Caco-2 (cell line): ENCODE data around the gene VPS33A. TPM values are rescaled to one million over a fixed set of nuclear protein-coding genes. Genes with fewer than 3 reads are reported as not detected.
A peak's percentile ranks its signal among the peaks of the same experiment; 100 is the strongest.
"Not testable (repeated sequence)": the region's sequence is repeated elsewhere in the genome, so short reads cannot be mapped to it uniquely, and the experiment has no call there.

Experiments used
- BruUV-seq: library from RNA; stranded (reverse); fragments of 400-500 nt; replicated peaks from 2 replicates; lab custom pipeline; 2021; lab: Mats Ljungman, UMichigan
- CTCF ChIA-PET: fragments of 300-600 bp; sonication (Branson Sonifier 250); formaldehyde crosslinking; loops from one replicate; lab custom pipeline; 2022; ENCODE audit warnings: antibody characterized with exemption; lab: Charles Lee
- POLR2A ChIA-PET: fragments of 300-600 bp; sonication (Branson Sonifier 250); formaldehyde crosslinking; loops from one replicate; lab custom pipeline; 2022; ENCODE audit warnings: antibody characterized with exemption; lab: Charles Lee
- DNase-seq, 2 experiments: peaks; one replicate each; pipeline versions ENCODE4 v3.0.0 to v3.0.0-alpha.2; 2020 to 2022
- H3K27me3 ChIP-seq: replicated peaks from 2 replicates; pipeline ENCODE4 v1.6.0; 2011; ENCODE audit warnings: low read length; ENCODE audit not compliant: control insufficient read depth, insufficient read depth
- H3K36me3 ChIP-seq: 2 replicates; pipeline ENCODE4 v1.5.1; 2011; ENCODE audit warnings: low read length; ENCODE audit not compliant: control insufficient read depth, insufficient read depth
- H3K4me1 ChIP-seq: fragments of 250-450 bp; sonication (Bioruptor Pico); 2 replicates; pipeline ENCODE4 v1.5.1; 2020; ENCODE audit warnings: mild to moderate bottlenecking
- H3K4me3 ChIP-seq: 2 replicates; pipeline ENCODE4 v1.5.1; 2011; ENCODE audit warnings: low read depth, mild to moderate bottlenecking, control low read depth, low read length
- H3K9me3 ChIP-seq: fragments of 250-450 bp; sonication (Bioruptor Pico); 2 replicates; pipeline ENCODE4 v1.5.1; 2020; ENCODE audit warnings: mild to moderate bottlenecking, moderate library complexity
- H3K27ac Mint-ChIP-seq: one replicate; pipeline ENCODE4 v1.8.0; 2022; ENCODE audit warnings: mixed read lengths; ENCODE audit not compliant: unreplicated experiment
- H3K27me3 Mint-ChIP-seq: one replicate; pipeline ENCODE4 v1.8.0; 2022; ENCODE audit warnings: mixed read lengths; ENCODE audit not compliant: insufficient read depth, unreplicated experiment
- H3K36me3 Mint-ChIP-seq: one replicate; pipeline ENCODE4 v1.8.0; 2022; ENCODE audit warnings: mild to moderate bottlenecking, mixed read lengths; ENCODE audit not compliant: insufficient read depth, unreplicated experiment
- H3K4me1 Mint-ChIP-seq: one replicate; pipeline ENCODE4 v1.8.0; 2022; ENCODE audit warnings: low read depth, mixed read lengths; ENCODE audit not compliant: unreplicated experiment
- H3K4me3 Mint-ChIP-seq: one replicate; pipeline ENCODE4 v1.8.0; 2022; ENCODE audit warnings: mild to moderate bottlenecking, moderate library complexity, mixed read lengths; ENCODE audit not compliant: unreplicated experiment
- H3K9me3 Mint-ChIP-seq: one replicate; pipeline ENCODE4 v1.8.0; 2022; ENCODE audit warnings: mixed read lengths; ENCODE audit not compliant: unreplicated experiment
- CTCF ChIP-seq, 2 experiments: fragments of 200-600 bp in 1 of 2; IDR thresholded peaks; 1 replicate in 1 of 2; 2 replicates in 1 of 2; pipeline versions ENCODE4 v1.5.1 to v1.8.0; 2011 to 2022; ENCODE audit warnings: antibody characterized with exemption in 1 of 2, control low read depth in 1 of 2, inconsistent platforms in 1 of 2, low read depth in 1 of 2, low read length in 1 of 2, mild to moderate bottlenecking in 1 of 2, moderate library complexity in 1 of 2; ENCODE audit not compliant: insufficient read depth in 1 of 2, severe bottlenecking in 1 of 2, unreplicated experiment in 1 of 2
- intact Hi-C: fragments of 100-400 bp; cut with micrococcal nuclease; formaldehyde crosslinking; loops from one replicate; pipeline ENCODE4 v1.10.0; 2022; ENCODE audit not compliant: unreplicated experiment
- total RNA-seq: library from RNA; stranded (reverse); gene quantifications from 2 replicates; pipeline ENCODE4 v1.2.3, GENCODE V29; 2022

VPS33A gene
- total RNA-seq, 1 experiment from 2014 or later, result 36.5 TPM

- Mint-ChIP-seq H3K4me1 (no peaks in the 10 kb centered on the region), H3K36me3 (peaks cover 40% of the 10 kb centered on the region), H3K27me3 (no peaks in the 10 kb centered on the region), H3K9me3 (no peaks in the 10 kb centered on the region), H3K4me3 (peak overlapping the region; percentile 83), H3K27ac (peak overlapping the region; percentile 96)
- Histone ChIP-seq H3K36me3 (peaks cover 2% of the 10 kb centered on the region; the same call in 1 of the 2 replicates), H3K9me3 (no peaks in the 10 kb centered on the region), H3K4me3 (peak overlapping the region; percentile 65), H3K27me3 (no peaks in the 10 kb centered on the region), H3K4me1 (no peaks in the 10 kb centered on the region)
- ChIA-PET POLR2A (interaction anchor here (1.0 kb wide), 1 partner anchor 133 kb away, joined by 4 read pairs; no protein-coding TSS in a partner anchor), CTCF (no interaction called here)
- BruUV-seq, result TSS peak; percentile 67
- intact Hi-C loops, result loop anchor here (1.0 kb wide), 1 partner anchor 40 kb away; the partner anchor contains the start of gene DIABLO
- TF ChIP-seq CTCF (IDR thresholded peaks at IDR 0.05; ENCODE audit: insufficient read depth in 1 of 2, low read depth in 1 of 2, low read length in 1 of 2, severe bottlenecking in 1 of 2, unreplicated experiment in 1 of 2), result no peak
- peak; percentile 58 for DNase-seq
These were observed 436 bp downstream of the VPS33A start for GRCh38 chr12:122265886-122266229.

GRCh38 chr12:122265476-122265875 is 818 bp downstream of the VPS33A start:
- intact Hi-C loops, result no loop called here
- Histone ChIP-seq H3K4me3 (peak overlapping the region; percentile 65), H3K4me1 (no peaks in the 10 kb centered on the region), H3K36me3 (peaks cover 2% of the 10 kb centered on the region; the same call in 1 of the 2 replicates), H3K27me3 (no peaks in the 10 kb centered on the region), H3K9me3 (no peaks in the 10 kb centered on the region)
- Mint-ChIP-seq H3K4me3 (peak overlapping the region; percentile 83), H3K27me3 (no peaks in the 10 kb centered on the region), H3K9me3 (no peaks in the 10 kb centered on the region), H3K36me3 (peaks cover 37% of the 10 kb centered on the region), H3K4me1 (no peaks in the 10 kb centered on the region), H3K27ac (peak overlapping the region; percentile 96)
- DNase-seq, result no peak
- ChIA-PET POLR2A (interaction anchor here (1.0 kb wide), 1 partner anchor 134 kb away, joined by 4 read pairs; no protein-coding TSS in a partner anchor), CTCF (no interaction called here)
- no TSS peak for BruUV-seq
- TF ChIP-seq CTCF (IDR thresholded peaks at IDR 0.05; ENCODE audit: insufficient read depth in 1 of 2, low read depth in 1 of 2, low read length in 1 of 2, severe bottlenecking in 1 of 2, unreplicated experiment in 1 of 2), result no peak

DNA sequence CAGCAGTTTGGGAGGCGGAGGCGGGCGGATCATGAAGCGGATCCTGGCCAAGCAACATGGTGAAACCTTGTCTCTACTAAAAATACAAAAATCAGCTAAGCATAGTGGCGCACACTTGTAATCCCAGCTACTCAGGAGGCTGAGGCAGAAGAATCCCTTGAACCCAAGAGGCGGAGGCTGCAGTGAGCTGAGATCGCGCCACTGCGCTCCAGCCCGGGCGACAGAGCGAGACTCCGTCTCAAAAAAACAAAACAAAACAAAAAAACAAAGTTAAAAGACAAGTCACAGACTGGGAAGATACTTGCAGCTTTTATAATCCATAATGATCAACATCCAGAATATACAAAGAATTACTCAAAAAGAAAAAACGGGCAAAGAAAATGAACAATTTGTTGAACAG is 5.6 kb downstream of the VPS33A start:
- peaks cover 60% of the 10 kb centered on the region for H3K36me3 Mint-ChIP-seq
- POLR2A ChIA-PET, H3K27ac Mint-ChIP-seq, H3K9me3 ChIP-seq, DNase-seq, H3K4me3 Mint-ChIP-seq, CTCF ChIA-PET, H3K4me3 ChIP-seq, H3K36me3 ChIP-seq, intact Hi-C loops, H3K27me3 Mint-ChIP-seq, BruUV-seq, H3K4me1 Mint-ChIP-seq, H3K4me1 ChIP-seq, H3K9me3 Mint-ChIP-seq, H3K27me3 ChIP-seq: not testable (repeated sequence)

DNA sequence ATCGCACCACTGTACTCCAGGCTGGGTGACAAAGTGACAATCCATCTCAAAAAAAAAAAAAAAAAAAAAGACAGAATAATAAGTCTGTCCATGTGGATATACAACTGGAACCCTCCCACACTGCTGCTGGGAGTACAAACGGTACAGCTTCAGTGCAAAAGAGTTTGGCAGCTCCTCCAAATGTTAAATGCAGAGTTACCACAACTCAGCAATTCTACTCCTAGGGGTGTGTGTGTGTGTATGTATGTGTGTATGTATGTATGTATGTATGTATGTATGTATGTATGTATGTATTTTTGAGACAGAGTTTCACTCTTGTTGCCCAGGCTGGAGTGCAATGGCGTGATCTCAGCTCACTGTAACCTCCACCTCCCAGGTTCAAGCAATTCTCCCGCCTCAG is 7.4 kb downstream of the VPS33A start:
- H3K4me3 Mint-ChIP-seq, H3K36me3 ChIP-seq, DNase-seq, H3K4me1 Mint-ChIP-seq, H3K27ac Mint-ChIP-seq, intact Hi-C loops, POLR2A ChIA-PET, H3K27me3 ChIP-seq, H3K4me1 ChIP-seq, H3K9me3 Mint-ChIP-seq, BruUV-seq, H3K27me3 Mint-ChIP-seq, CTCF ChIA-PET, H3K9me3 ChIP-seq, H3K4me3 ChIP-seq: not testable (repeated sequence)
- peaks cover 57% of the 10 kb centered on the region for H3K36me3 Mint-ChIP-seq

DNA sequence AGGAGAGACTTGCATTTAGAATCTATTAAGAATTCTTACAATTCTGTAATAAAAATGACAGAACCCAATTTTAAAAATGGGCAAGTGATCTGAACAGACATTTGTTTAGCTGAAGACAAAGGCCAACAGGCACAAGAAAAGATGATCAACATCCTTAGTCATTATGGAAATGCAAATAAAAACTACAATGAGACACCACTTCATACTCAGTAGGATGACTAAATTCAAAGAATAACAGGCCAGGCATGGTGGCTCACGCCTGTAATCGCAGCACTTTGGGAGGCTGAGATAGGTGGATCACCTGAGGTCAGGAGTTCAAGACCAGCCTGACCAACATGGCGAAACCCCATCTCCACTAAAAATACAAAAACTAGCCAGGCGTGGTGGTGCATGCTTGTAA is 7.8 kb downstream of the VPS33A start:
- H3K36me3 ChIP-seq, H3K4me1 ChIP-seq, H3K9me3 ChIP-seq, H3K9me3 Mint-ChIP-seq, DNase-seq, H3K4me3 ChIP-seq, CTCF ChIA-PET, H3K27ac Mint-ChIP-seq, H3K4me1 Mint-ChIP-seq, H3K4me3 Mint-ChIP-seq, H3K27me3 ChIP-seq, BruUV-seq, H3K27me3 Mint-ChIP-seq, intact Hi-C loops, POLR2A ChIA-PET: not testable (repeated sequence)
- H3K36me3 Mint-ChIP-seq, result peaks cover 57% of the 10 kb centered on the region
